DOHH2 (cell line): ENCODE measurements around the gene ZNF268.

Experiments
- H3F3A ChIP-seq: fragments of 200-600 bp; sonication (generic), shearing (Covaris generic); 2 replicates; pipeline ENCODE4 v1.6.0; 2016; ENCODE audit warnings: antibody characterized with exemption, mild to moderate bottlenecking; ENCODE audit not compliant: control insufficient read depth, insufficient read depth
- H3K27ac ChIP-seq: fragments of 200-600 bp; sonication (generic); 2 replicates; pipeline ENCODE4 v1.5.1; 2014; ENCODE audit warnings: low read depth, mild to moderate bottlenecking, low read length, moderate library complexity
- H3K27me3 ChIP-seq: fragments of 200-600 bp; sonication (generic); 2 replicates; pipeline ENCODE4 v1.6.1; 2014; ENCODE audit warnings: mild to moderate bottlenecking, low read length, mixed read lengths; ENCODE audit not compliant: control insufficient read depth
- H3K36me3 ChIP-seq: fragments of 200-600 bp; sonication (generic); 2 replicates; pipeline ENCODE4 v1.6.1; 2014; ENCODE audit warnings: mild to moderate bottlenecking, low read length, moderate library complexity, mixed read lengths; ENCODE audit not compliant: control insufficient read depth
- H3K4me1 ChIP-seq: fragments of 200-600 bp; sonication (generic); 2 replicates; pipeline ENCODE4 v1.6.1; 2014; ENCODE audit warnings: mild to moderate bottlenecking, low read length, mixed read lengths; ENCODE audit not compliant: control insufficient read depth
- H3K4me2 ChIP-seq: fragments of 200-600 bp; sonication (generic); 2 replicates; pipeline ENCODE4 v1.6.0; 2014; ENCODE audit warnings: mild to moderate bottlenecking, low read length, moderate library complexity
- H3K4me3 ChIP-seq: fragments of 200-600 bp; sonication (generic); 2 replicates; pipeline ENCODE4 v1.5.1; 2014; ENCODE audit warnings: mild to moderate bottlenecking, low read length, mixed read lengths
- H3K79me2 ChIP-seq: fragments of 200-600 bp; sonication (generic); 2 replicates; pipeline ENCODE4 v1.6.1; 2014; ENCODE audit warnings: mild to moderate bottlenecking, low read length, mixed read lengths; ENCODE audit not compliant: control insufficient read depth
- H3K9me2 ChIP-seq: fragments of 200-600 bp; sonication (generic); replicated peaks from 2 replicates; pipeline ENCODE4 v1.6.1; 2014; ENCODE audit warnings: mild to moderate bottlenecking, low read length, mixed read lengths; ENCODE audit not compliant: control insufficient read depth
- H3K9me3 ChIP-seq: fragments of 200-600 bp; sonication (generic); 2 replicates; pipeline ENCODE4 v1.6.1; 2014; ENCODE audit warnings: antibody characterized with exemption, low read length, mixed read lengths; ENCODE audit not compliant: control insufficient read depth, insufficient read depth
- H4K20me1 ChIP-seq: fragments of 200-600 bp; sonication (generic); 2 replicates; pipeline ENCODE4 v1.6.0; 2014; ENCODE audit warnings: low read depth, mild to moderate bottlenecking, antibody characterized with exemption, low read length, moderate library complexity; ENCODE audit not compliant: control insufficient read depth, insufficient read depth
- EZH2phosphoT487 ChIP-seq: fragments of 200-600 bp; sonication (generic); IDR thresholded peaks from 2 replicates; pipeline ENCODE4 v1.6.1; 2017; ENCODE audit warnings: borderline replicate concordance, mild to moderate bottlenecking, antibody characterized with exemption, low read length, moderate library complexity, mixed read lengths
- TF ChIP-seq, protein P1 (sequence below): fragments of 200-600 bp; sonication (generic); IDR thresholded peaks from one replicate; pipeline ENCODE4 v1.5.1; 2014; ENCODE audit warnings: antibody characterized with exemption, mild to moderate bottlenecking, low read depth, low read length; ENCODE audit not compliant: poor library complexity, severe bottlenecking

The ZNF268 gene

DNA sequence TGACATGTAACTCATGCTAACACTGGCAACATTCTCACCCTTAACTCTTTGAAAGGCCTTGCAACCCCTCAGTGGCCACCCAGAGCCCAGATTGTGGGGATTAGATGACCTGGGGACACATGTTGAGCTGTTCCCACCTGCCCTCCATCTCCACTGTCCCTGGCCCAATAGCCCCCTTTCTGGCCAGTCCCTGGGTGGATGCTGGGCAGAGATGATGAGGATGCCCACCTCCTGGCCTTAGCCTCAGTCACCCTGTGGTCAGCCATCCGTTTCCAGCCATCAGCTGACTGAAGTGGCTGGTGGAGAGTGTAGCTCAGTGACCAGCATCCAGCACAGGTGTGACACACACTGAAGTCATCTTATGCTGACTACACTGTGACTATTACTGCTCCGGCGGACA is 49.7 kb downstream of the ZNF268 start:
- Histone ChIP-seq H3F3A (no peaks in the 10 kb centered on the region), H3K4me1 (no peaks in the 10 kb centered on the region), H3K79me2 (no peaks in the 10 kb centered on the region), H3K4me3 (no peak overlapping the region), H3K9me3 (peaks cover 24% of the 10 kb centered on the region; the same call in 1 of the 2 replicates), H4K20me1 (no peaks in the 10 kb centered on the region), H3K4me2 (no peak overlapping the region), H3K27me3 (no peaks in the 10 kb centered on the region), H3K27ac (no peak overlapping the region), H3K36me3 (no peaks in the 10 kb centered on the region), H3K9me2 (no peaks in the 10 kb centered on the region)
- TF ChIP-seq, protein P1, sequence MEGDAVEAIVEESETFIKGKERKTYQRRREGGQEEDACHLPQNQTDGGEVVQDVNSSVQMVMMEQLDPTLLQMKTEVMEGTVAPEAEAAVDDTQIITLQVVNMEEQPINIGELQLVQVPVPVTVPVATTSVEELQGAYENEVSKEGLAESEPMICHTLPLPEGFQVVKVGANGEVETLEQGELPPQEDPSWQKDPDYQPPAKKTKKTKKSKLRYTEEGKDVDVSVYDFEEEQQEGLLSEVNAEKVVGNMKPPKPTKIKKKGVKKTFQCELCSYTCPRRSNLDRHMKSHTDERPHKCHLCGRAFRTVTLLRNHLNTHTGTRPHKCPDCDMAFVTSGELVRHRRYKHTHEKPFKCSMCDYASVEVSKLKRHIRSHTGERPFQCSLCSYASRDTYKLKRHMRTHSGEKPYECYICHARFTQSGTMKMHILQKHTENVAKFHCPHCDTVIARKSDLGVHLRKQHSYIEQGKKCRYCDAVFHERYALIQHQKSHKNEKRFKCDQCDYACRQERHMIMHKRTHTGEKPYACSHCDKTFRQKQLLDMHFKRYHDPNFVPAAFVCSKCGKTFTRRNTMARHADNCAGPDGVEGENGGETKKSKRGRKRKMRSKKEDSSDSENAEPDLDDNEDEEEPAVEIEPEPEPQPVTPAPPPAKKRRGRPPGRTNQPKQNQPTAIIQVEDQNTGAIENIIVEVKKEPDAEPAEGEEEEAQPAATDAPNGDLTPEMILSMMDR: no peak
- TF ChIP-seq EZH2phosphoT487: no peak

DNA sequence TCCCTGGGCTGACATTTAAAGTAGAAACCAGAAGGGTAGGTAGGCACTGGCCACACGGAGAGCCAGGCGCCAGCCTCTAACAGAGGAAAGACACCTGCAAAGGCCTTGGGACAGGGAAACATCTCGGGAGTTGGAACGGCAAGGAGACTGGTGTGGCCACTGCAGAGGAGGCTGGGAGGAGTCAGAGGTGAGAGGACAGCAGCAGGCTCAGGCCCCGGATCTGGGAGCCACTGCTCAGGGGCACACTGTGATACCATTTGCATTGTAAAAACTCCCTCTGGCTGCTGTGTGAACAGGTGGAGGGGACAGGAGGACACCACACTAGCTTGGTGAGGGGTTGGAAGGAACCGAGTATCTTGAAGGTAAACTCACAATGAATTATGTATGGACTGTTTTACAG is 51.7 kb downstream of the ZNF268 start:
- no peaks in the 10 kb centered on the region for H3K9me2 ChIP-seq
- H4K20me1 ChIP-seq: no peaks in the 10 kb centered on the region
- no peaks in the 10 kb centered on the region for H3K36me3 ChIP-seq
- no peak for TF ChIP-seq EZH2phosphoT487
- TF ChIP-seq, protein P1: no peak
- no peaks in the 10 kb centered on the region for H3F3A ChIP-seq
- H3K4me3 ChIP-seq: no peak overlapping the region
- H3K4me2 ChIP-seq: no peak overlapping the region
- H3K27me3 ChIP-seq: no peaks in the 10 kb centered on the region
- H3K79me2 ChIP-seq: no peaks in the 10 kb centered on the region
- peaks cover 24% of the 10 kb centered on the region; the same call in 1 of the 2 replicates for H3K9me3 ChIP-seq
- no peaks in the 10 kb centered on the region for H3K4me1 ChIP-seq
- no peak overlapping the region for H3K27ac ChIP-seq

DNA sequence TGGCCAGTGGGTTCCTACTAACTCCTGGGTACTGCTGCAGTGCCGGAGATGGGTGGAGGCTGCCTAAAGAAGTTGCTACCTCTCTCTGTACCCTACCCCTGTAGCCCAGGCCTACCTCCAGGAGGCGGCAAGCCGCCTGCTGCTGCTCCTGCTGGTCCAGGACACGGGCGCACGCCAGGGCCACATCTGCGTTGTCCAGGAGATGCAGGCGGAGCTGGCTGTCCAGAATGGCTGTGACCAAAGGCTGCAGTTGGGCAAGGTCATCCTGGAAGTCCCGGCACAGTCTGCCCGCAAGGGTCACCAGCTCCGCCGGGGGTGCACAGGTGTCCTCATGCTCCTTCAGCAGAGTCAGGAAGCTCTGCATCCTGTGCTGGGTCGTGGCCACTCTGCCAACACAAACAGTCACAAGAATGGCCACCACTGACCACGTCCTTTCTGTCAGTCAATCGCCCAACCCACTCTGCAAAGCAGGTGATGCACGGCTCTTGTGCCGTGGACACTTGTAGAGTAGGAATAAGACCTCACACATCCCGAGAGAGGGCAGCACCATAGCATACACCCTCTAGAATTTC is 52.8 kb downstream of the ZNF268 start:
- Histone ChIP-seq H3K4me1 (no peaks in the 10 kb centered on the region), H3K27me3 (no peaks in the 10 kb centered on the region), H3K4me2 (no peak overlapping the region), H3K9me3 (peaks cover 24% of the 10 kb centered on the region; the same call in 1 of the 2 replicates), H4K20me1 (no peaks in the 10 kb centered on the region), H3F3A (no peaks in the 10 kb centered on the region), H3K9me2 (no peaks in the 10 kb centered on the region), H3K27ac (no peak overlapping the region), H3K79me2 (no peaks in the 10 kb centered on the region), H3K36me3 (no peaks in the 10 kb centered on the region), H3K4me3 (no peak overlapping the region)
- TF ChIP-seq, protein P1: no peak
- TF ChIP-seq EZH2phosphoT487: no peak
